Neutrophil (primary cell): Measurements from ENCODE around the gene NT5C2.
"Not testable (repeated sequence)": the region's sequence is repeated elsewhere in the genome, so short reads cannot be mapped to it uniquely, and the experiment has no call there.

ENCODE experiments used
- H3K27ac ChIP-seq: fragments of 200-600 bp; sonication (generic); 2 replicates; pipeline ENCODE4 v1.5.1; 2016; ENCODE audit warnings: mild to moderate bottlenecking, moderate library complexity
- H3K27me3 ChIP-seq: fragments of 200-600 bp; sonication (generic); 2 replicates; pipeline ENCODE4 v1.6.0; 2016; ENCODE audit warnings: mild to moderate bottlenecking
- H3K36me3 ChIP-seq: fragments of 200-600 bp; sonication (generic); 2 replicates; pipeline ENCODE4 v1.5.1; 2017
- H3K4me1 ChIP-seq, 2 experiments: fragments of 200-600 bp in 1 of 2; sonication (generic) in 1 of 2; 1 replicate in 1 of 2; 2 replicates in 1 of 2; pipeline versions ENCODE4 v1.5.1 to v1.6.1; 2013 to 2016; ENCODE audit warnings: low read depth in 1 of 2, low read length in 1 of 2, mild to moderate bottlenecking in 1 of 2, moderate library complexity in 1 of 2; ENCODE audit not compliant: control insufficient read depth in 1 of 2, insufficient read depth in 1 of 2
- H3K4me3 ChIP-seq, 2 experiments: fragments of 200-600 bp in 1 of 2; sonication (generic) in 1 of 2; 1 replicate in 1 of 2; 2 replicates in 1 of 2; pipeline ENCODE4 v1.5.1; 2013 to 2016; ENCODE audit warnings: low read depth in 1 of 2, low read length in 1 of 2, mild to moderate bottlenecking in 1 of 2, moderate library complexity in 1 of 2
- H3K9me3 ChIP-seq: fragments of 200-600 bp; sonication (generic); 2 replicates; pipeline ENCODE4 v1.5.1; 2016
- TF ChIP-seq, protein P1 (sequence below): fragments of 200-600 bp; sonication (generic); IDR thresholded peaks from 2 replicates; pipeline ENCODE4 v1.5.1; 2016; ENCODE audit warnings: antibody characterized with exemption

NT5C2 gene

DNA sequence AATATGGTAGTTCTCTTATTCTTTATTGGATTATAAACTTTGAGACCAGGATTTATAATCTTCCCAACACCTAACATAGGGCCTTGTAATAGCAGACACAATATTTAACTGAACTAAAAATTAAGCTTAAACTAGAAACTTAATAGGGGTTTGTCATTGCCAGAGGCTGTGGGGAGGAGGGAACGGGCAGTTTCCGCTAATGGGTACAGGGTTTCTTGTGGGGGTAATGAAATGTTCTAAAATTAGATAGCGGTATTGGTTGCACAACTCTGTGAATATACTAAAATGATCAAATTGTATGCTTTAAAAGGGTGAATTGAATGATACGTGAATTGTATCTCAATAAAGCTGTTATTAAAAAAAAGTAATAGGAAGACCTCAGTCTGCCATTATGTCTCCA is 45.4 kb downstream of the NT5C2 start:
- TF ChIP-seq, protein P1, sequence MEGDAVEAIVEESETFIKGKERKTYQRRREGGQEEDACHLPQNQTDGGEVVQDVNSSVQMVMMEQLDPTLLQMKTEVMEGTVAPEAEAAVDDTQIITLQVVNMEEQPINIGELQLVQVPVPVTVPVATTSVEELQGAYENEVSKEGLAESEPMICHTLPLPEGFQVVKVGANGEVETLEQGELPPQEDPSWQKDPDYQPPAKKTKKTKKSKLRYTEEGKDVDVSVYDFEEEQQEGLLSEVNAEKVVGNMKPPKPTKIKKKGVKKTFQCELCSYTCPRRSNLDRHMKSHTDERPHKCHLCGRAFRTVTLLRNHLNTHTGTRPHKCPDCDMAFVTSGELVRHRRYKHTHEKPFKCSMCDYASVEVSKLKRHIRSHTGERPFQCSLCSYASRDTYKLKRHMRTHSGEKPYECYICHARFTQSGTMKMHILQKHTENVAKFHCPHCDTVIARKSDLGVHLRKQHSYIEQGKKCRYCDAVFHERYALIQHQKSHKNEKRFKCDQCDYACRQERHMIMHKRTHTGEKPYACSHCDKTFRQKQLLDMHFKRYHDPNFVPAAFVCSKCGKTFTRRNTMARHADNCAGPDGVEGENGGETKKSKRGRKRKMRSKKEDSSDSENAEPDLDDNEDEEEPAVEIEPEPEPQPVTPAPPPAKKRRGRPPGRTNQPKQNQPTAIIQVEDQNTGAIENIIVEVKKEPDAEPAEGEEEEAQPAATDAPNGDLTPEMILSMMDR: no peak
- Histone ChIP-seq H3K4me3 (no peak overlapping the region), H3K36me3 (peaks cover 68% of the 10 kb centered on the region), H3K27ac (no peak overlapping the region), H3K4me1 (peaks cover 0 to 1% of the 10 kb centered on the region in 2 experiments), H3K9me3 (no peaks in the 10 kb centered on the region), H3K27me3 (no peaks in the 10 kb centered on the region)

DNA sequence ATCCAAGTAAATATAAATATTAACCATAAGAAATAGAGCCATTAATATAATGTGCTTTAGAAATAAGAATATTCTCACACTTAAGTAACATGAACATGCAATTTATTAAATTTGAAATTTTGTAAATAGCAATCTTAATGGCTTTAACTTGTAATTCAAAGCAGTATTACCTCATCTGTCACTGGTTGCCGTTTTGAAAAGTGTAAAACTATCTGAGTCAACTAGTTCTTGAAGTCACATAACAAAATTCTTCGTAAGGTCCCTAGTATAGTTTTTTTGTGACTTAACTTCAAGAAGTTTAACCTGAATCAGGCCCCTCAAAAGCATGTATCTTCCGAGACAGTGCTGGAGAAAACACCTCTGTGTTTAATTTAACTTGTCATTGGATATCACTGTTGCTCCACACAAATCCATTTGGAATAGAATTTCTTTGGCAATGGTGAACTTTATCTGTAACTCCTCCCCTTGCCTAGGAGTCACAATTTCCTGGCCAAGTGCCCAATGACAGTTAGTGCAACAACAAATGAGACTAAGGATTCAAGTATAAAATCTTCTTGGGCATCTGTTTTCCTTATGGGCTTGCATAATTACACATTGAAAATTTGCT is 47.1 kb downstream of the NT5C2 start:
- Histone ChIP-seq H3K27ac (peak overlapping the region; percentile 37), H3K36me3 (peaks cover 70% of the 10 kb centered on the region), H3K4me1 (no peaks in the 10 kb centered on the region), H3K27me3 (no peaks in the 10 kb centered on the region), H3K9me3 (no peaks in the 10 kb centered on the region), H3K4me3 (no peak overlapping the region)
- TF ChIP-seq, protein P1: no peak

DNA sequence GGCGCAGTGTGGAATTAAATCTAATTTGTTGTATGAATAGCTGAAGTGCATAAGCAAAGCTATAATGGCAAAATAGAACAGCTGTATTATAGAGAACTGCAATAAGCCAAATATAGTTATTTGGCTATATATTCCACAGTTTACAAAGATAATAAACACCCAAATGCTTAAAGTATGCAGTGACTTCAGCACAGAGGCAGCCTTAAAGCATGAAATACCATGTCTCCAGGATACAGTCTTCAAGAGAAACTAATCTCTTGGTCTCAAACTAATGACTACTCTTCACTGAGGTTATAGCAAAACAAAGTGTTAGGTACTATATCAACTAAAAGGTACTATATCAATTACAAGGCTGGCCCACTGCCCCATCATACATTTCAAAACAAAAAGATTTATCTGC is 48.0 kb downstream of the NT5C2 start:
- Histone ChIP-seq H3K4me1 (no peaks in the 10 kb centered on the region), H3K27me3 (no peaks in the 10 kb centered on the region), H3K27ac (no peak overlapping the region), H3K36me3 (peaks cover 69% of the 10 kb centered on the region), H3K4me3 (no peak overlapping the region), H3K9me3 (no peaks in the 10 kb centered on the region)
- TF ChIP-seq, protein P1: no peak

DNA sequence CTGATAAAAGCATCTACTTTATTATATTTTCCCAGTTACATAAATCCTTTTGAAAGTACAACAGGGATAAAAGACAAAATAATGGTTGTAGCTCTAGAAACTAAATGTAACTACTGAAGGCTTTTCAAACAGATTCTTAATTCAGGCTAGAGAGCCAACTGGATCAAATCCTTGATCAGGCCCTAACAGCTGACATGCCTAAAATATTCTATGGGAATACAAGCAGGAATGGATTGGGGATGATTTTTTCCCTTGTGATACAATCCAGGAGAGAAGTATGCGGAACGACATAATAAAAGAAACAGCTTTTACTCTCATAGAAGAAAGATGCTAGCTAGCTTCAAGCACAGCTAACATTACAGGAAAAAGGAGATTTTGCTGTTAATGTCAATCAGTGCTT is 49.0 kb downstream of the NT5C2 start:
- Histone ChIP-seq H3K9me3 (no peaks in the 10 kb centered on the region), H3K36me3 (peaks cover 76% of the 10 kb centered on the region), H3K4me3 (no peak overlapping the region), H3K27ac (no peak overlapping the region), H3K4me1 (no peaks in the 10 kb centered on the region), H3K27me3 (no peaks in the 10 kb centered on the region)
- TF ChIP-seq, protein P1: no peak

DNA sequence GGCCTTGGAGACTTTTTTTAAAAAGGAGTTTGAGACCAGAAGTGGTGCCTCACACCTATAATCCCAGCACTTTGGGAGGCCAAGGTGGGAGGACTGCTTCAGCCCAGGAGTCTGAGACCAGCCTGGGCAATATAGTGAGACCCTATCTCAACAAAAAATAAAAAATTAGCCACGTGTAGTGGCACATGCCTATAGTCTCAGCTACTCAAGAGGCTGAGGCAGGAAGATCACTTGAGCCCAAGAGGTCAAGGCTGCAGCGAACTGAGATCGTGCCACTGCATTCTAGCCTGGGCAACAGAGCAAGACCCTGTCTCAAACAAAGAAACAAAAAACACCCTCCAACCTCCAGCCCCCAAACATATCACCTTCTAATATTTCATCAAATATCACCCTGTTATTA is 49.4 kb downstream of the NT5C2 start:
- not testable (repeated sequence) for H3K27ac ChIP-seq, H3K27me3 ChIP-seq, H3K4me1 ChIP-seq, H3K9me3 ChIP-seq, H3K4me3 ChIP-seq
- peaks cover 76% of the 10 kb centered on the region for H3K36me3 ChIP-seq

DNA sequence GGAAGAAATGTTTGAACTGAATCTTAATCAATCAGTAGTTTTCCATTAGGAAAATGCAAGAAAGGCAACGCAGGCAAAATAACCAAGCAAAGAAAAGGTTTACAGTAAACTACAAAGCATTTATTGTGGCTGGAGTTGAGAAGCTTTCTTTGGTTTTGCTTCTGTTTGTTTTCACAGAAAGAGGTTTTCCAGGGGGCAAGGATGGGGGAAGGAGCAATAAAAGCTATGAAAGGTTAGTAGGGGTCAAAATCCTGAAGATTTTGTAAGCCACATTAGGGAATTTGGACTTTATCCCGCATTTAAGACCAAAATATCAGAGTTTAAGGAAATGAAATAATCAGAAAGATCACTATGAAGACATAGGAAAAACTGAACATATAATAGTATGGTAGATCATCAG is 51.1 kb downstream of the NT5C2 start:
- Histone ChIP-seq H3K27me3 (no peaks in the 10 kb centered on the region), H3K9me3 (no peaks in the 10 kb centered on the region), H3K36me3 (peaks cover 83% of the 10 kb centered on the region), H3K4me1 (no peaks in the 10 kb centered on the region), H3K27ac (no peak overlapping the region), H3K4me3 (no peak overlapping the region)
- TF ChIP-seq, protein P1: no peak
